Measurements from ENCODE around the gene SLC25A11. TPM values are rescaled to one million over a fixed set of nuclear protein-coding genes. Genes with fewer than 3 reads are reported as not detected.

SLC25A11 gene
- total and polyA plus RNA-seq, 2 experiments from 2014 or later: 59.5 to 78.7 TPM

DNA sequence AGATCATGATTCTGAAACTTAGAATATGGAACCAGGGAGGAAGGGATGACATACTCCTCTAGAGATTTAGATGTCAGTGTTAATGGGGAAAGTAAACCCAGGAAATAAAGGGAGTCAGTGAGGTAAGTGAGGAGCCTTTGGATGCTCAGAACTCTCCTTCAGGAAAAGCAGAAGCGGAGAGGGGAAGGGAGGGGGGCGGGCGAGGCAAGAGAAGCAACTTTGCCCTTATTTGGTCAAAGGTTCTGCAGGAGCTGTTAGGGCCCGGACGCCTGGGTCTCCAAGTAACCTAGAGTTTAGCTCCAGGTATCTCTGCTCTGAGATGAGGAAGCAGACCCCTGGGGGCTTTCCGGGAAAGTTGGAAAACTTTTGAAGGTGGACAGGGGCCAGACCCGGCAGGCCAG lies 7.2 kb upstream of the SLC25A11 start:
- WGBS (ENCODE audit: low lambda C conversion rate, missing lambda C conversion rate): 7% methylated on average over 4 of the region's 7 CpGs
- no peak for TF ChIP-seq EZH2phosphoT487 (IDR thresholded peaks at IDR 0.05; ENCODE audit: low read depth, severe bottlenecking, unreplicated experiment)
- TF ChIP-seq, protein P1, sequence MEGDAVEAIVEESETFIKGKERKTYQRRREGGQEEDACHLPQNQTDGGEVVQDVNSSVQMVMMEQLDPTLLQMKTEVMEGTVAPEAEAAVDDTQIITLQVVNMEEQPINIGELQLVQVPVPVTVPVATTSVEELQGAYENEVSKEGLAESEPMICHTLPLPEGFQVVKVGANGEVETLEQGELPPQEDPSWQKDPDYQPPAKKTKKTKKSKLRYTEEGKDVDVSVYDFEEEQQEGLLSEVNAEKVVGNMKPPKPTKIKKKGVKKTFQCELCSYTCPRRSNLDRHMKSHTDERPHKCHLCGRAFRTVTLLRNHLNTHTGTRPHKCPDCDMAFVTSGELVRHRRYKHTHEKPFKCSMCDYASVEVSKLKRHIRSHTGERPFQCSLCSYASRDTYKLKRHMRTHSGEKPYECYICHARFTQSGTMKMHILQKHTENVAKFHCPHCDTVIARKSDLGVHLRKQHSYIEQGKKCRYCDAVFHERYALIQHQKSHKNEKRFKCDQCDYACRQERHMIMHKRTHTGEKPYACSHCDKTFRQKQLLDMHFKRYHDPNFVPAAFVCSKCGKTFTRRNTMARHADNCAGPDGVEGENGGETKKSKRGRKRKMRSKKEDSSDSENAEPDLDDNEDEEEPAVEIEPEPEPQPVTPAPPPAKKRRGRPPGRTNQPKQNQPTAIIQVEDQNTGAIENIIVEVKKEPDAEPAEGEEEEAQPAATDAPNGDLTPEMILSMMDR (IDR thresholded peaks at IDR 0.05; ENCODE audit: poor library complexity): no peak
- no peak for TF ChIP-seq EZH2 (IDR thresholded peaks at IDR 0.05; ENCODE audit: borderline replicate concordance)
- Histone ChIP-seq H3K9me2 (replicated peaks; ENCODE audit: insufficient read depth) (no peaks in the 10 kb centered on the region), H3K27ac (peak overlapping the region; percentile 100), H3K27me3 (no peaks in the 10 kb centered on the region), H3K9me3 (ENCODE audit: low read depth) (no peaks in the 10 kb centered on the region), H3K4me2 (peak overlapping the region; percentile 86), H3K79me2 (peaks cover 52% of the 10 kb centered on the region), H3K4me1 (ENCODE audit: insufficient read depth) (peaks cover 31% of the 10 kb centered on the region), H3K4me3 (peak overlapping the region; percentile 91), H4K20me1 (ENCODE audit: insufficient read depth, poor library complexity, severe bottlenecking) (peaks cover 21% of the 10 kb centered on the region), H3K36me3 (replicated peaks; ENCODE audit: insufficient read depth, low read depth) (no peaks in the 10 kb centered on the region), H2AFZ (no peak overlapping the region)
- DNase-seq (ENCODE audit: low spot score): no peak

GRCh38 chr17:4946312-4946976 lies 6.6 kb upstream of the SLC25A11 start:
- Histone ChIP-seq H4K20me1 (ENCODE audit: insufficient read depth, poor library complexity, severe bottlenecking) (peaks cover 21% of the 10 kb centered on the region), H3K4me3 (peak overlapping the region; percentile 91), H3K9me3 (ENCODE audit: low read depth) (no peaks in the 10 kb centered on the region), H3K27ac (peak overlapping the region; percentile 100), H3K4me2 (peak overlapping the region; percentile 86), H3K27me3 (no peaks in the 10 kb centered on the region), H3K79me2 (peaks cover 58% of the 10 kb centered on the region), H3K4me1 (ENCODE audit: insufficient read depth) (peaks cover 36% of the 10 kb centered on the region), H2AFZ (no peak overlapping the region), H3K36me3 (replicated peaks; ENCODE audit: insufficient read depth, low read depth) (no peaks in the 10 kb centered on the region), H3K9me2 (replicated peaks; ENCODE audit: insufficient read depth) (no peaks in the 10 kb centered on the region)
- DNase-seq (ENCODE audit: low spot score): no peak
- no peak for TF ChIP-seq EZH2 (IDR thresholded peaks at IDR 0.05; ENCODE audit: borderline replicate concordance)
- TF ChIP-seq EZH2phosphoT487 (IDR thresholded peaks at IDR 0.05; ENCODE audit: low read depth, severe bottlenecking, unreplicated experiment): no peak
- TF ChIP-seq, protein P1 (IDR thresholded peaks at IDR 0.05; ENCODE audit: poor library complexity): no peak
- WGBS (ENCODE audit: low lambda C conversion rate, missing lambda C conversion rate): 63% methylated on average over 16 of the region's 16 CpGs

- WGBS (ENCODE audit: low lambda C conversion rate, missing lambda C conversion rate): 56% methylated on average over 4 of the region's 4 CpGs
- Histone ChIP-seq H3K79me2 (peaks cover 63% of the 10 kb centered on the region), H3K36me3 (replicated peaks; ENCODE audit: insufficient read depth, low read depth) (no peaks in the 10 kb centered on the region), H3K27me3 (no peaks in the 10 kb centered on the region), H2AFZ (no peak overlapping the region), H3K27ac (peak overlapping the region; percentile 100), H3K4me3 (no peak overlapping the region), H3K9me2 (replicated peaks; ENCODE audit: insufficient read depth) (no peaks in the 10 kb centered on the region), H3K4me1 (ENCODE audit: insufficient read depth) (peaks cover 36% of the 10 kb centered on the region), H3K9me3 (ENCODE audit: low read depth) (no peaks in the 10 kb centered on the region), H3K4me2 (peak overlapping the region; percentile 86), H4K20me1 (ENCODE audit: insufficient read depth, poor library complexity, severe bottlenecking) (peaks cover 21% of the 10 kb centered on the region)
- no peak for TF ChIP-seq EZH2phosphoT487 (IDR thresholded peaks at IDR 0.05; ENCODE audit: low read depth, severe bottlenecking, unreplicated experiment)
- TF ChIP-seq, protein P1 (IDR thresholded peaks at IDR 0.05; ENCODE audit: poor library complexity): no peak
- TF ChIP-seq EZH2 (IDR thresholded peaks at IDR 0.05; ENCODE audit: borderline replicate concordance): no peak
- no peak for DNase-seq (ENCODE audit: low spot score)
Observed at GRCh38 chr17:4945944-4946280, 6.1 kb upstream of the SLC25A11 start.
